ENCODE data around the gene TANC1.

TANC1 gene

GRCh38 chr2:159066541-159067156 is 98.2 kb downstream of the TANC1 start:
- no peak for DNase-seq

- no peak for DNase-seq
These were observed 99.5 kb downstream of the TANC1 start for GRCh38 chr2:159067971-159068370.

DNA sequence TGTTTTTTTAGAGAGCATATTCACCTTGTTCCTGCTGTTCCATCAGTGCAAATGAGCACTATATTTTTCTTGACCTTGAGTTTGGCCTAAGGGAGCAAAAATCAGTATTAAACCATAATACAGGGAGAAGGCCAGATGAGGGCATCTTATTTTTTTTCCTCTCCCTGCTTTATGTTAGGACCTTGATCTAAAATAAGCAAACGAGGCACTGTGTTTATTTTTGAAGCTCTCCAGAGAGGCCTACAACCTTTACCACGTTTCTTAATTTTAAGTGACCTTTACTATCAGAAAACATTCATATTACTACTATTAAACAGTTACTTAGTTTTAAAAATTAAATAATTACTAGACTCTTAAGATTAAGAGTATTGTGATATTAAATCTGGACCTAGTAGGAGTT is 100.8 kb downstream of the TANC1 start:
- DNase-seq = no peak

GRCh38 chr2:159070235-159070634 is 101.8 kb downstream of the TANC1 start:
- DNase-seq = no peak

DNA sequence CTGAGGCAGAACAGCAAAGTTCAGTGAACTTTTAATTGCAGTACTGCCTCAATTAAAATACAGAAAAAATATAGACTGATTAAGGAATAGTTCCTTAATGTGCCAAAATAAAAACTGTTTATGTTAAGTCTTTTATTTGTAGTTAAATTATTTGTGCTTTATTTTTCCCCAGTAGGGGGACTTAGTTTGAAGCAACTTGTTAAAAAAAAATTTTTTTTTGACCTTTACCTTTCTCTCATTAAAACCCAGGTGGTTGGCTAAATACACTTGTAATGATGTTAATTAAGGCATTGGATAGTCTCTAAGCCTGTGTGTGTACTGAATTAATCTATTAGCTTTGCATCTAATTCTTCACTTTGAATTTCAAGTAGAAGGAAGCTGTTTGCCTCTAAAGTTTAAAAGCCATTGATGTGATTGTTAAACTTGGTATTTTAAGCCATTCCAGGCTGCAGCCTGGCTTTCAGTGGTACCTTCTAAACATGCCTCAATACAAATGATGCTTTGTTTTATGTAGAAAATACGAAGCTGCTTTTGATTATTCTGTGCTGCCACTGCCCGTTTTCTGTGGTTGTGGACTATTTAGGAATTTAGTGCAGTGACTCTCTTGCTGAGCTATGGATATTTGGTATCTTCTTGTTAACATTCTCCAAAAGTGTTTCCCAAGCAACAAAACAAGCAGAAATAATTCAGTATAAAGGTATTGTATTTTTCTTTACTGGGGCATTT is 102.9 kb downstream of the TANC1 start:
- DNase-seq = no peak

DNA sequence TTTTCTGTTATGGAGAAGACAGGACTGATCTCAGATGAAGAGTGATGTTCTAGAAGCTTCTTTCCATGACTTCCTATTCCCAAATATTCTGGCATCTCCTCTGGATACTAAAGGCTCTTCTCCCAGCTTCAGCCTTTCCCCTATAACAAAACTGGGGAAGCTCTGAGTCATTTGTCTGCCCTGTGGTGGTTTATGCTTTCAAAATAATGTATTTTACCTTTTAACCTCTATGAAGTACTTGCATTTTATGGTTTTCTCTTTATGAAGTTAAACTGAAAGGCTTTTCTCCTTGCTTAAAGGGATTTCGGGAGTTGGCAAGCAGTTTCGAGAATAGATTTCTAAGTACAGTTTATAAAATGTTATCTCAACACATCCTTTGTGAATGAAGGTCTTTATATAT is 104.4 kb downstream of the TANC1 start:
- no peak for DNase-seq

GRCh38 chr2:159073256-159073655 is 104.8 kb downstream of the TANC1 start:
- no peak for DNase-seq

DNA sequence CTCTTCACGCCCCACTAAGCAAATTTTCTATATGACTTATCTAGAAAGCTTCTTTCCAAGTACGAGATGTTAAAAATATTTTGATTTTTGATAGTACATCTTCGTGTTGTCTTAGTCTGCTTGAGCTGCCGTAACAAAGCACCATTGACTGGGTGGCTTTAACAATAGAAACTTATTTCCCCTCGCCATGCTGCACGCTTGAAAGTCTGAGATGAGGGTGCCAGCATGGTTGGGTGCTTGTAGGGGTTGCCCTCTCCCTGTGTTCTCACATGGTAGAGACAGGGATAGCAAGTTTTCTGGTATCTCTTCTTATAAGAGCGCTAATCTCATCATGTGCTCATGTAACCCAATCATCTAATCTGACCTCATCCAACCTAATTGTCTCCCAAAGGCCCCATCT is 106.2 kb downstream of the TANC1 start:
- DNase-seq = no peak

GRCh38 chr2:159075727-159076126 is 107.3 kb downstream of the TANC1 start:
- DNase-seq = no peak

DNA sequence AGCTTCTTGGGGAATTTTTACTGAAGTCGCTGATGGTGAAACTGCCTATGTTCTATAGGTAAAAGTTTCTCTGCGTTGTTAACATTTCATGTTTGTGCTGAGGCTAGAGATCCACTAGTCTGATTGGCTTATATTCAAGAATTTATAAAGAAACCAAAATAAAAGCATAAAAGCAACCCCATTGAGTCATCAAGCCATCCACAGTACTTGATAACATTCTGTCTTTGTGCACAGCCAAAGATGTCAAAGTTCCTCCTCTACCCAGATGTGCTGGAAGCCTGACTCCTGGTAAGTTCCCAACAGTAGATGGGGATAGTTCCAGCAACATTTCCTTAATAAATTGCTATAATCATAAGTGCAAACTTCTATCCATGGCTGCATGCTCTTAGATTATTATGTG is 107.8 kb downstream of the TANC1 start:
- no peak for DNase-seq

DNA sequence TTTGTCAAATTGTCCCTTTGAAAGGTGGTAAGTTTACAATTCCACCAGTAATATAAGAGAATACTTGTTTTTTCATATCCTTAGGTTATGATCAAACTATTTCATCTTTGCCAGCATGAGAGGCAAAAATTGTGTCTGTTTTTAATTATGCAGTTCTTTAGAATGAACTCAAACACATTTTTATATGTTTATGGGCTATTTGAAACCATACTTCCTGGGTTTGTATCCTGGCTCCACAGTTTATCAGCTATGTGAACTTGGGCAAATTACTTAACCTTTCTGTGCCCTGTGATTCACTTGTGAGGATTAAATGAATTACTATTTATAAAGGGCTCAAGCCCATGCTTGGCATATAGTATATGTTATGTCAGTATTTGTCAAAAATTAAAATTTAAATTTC is 109.4 kb downstream of the TANC1 start:
- DNase-seq = no peak

DNA sequence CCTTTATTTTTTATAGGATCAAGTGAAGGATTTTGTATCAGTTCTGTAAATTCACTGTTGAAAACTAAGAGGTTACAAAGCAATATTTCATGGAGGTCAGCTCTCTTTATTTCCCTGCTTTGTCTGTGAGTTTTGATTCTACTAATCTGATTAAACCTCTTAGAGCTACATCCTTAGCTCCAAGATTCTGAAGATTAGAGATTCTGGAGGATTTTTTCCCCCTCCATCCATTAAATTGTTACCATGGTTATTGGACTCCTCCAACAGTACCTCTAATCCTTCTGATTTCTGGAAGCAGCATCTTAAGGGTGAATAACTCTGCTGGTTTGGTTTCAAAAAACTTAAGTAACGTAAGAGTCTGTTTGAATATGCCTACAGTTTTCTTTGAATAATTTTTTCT is 110.0 kb downstream of the TANC1 start:
- no peak for DNase-seq

DNA sequence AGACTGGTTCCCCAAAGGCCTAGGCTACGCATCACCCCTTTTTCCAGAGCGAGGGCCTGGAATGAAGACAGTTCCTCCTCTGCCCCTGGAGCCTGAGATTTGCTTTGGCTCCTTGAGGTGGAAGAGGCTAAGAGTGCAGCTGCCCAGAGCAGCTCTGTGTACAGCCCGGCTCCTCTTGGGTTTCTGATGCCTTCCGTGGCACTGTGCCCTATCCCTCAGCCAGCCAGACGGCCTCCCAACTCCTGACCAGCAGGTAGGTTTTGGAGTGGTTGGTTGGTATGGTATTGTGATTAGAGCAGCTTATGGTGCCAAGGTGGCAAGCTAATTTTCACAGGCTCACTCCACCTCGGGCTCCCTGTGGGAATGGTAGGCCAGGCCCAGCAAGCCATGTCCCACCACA is 112.2 kb downstream of the TANC1 start:
- DNase-seq = no peak

- DNase-seq = no peak
These were observed 113.7 kb downstream of the TANC1 start for GRCh38 chr2:159082119-159082518.

DNA sequence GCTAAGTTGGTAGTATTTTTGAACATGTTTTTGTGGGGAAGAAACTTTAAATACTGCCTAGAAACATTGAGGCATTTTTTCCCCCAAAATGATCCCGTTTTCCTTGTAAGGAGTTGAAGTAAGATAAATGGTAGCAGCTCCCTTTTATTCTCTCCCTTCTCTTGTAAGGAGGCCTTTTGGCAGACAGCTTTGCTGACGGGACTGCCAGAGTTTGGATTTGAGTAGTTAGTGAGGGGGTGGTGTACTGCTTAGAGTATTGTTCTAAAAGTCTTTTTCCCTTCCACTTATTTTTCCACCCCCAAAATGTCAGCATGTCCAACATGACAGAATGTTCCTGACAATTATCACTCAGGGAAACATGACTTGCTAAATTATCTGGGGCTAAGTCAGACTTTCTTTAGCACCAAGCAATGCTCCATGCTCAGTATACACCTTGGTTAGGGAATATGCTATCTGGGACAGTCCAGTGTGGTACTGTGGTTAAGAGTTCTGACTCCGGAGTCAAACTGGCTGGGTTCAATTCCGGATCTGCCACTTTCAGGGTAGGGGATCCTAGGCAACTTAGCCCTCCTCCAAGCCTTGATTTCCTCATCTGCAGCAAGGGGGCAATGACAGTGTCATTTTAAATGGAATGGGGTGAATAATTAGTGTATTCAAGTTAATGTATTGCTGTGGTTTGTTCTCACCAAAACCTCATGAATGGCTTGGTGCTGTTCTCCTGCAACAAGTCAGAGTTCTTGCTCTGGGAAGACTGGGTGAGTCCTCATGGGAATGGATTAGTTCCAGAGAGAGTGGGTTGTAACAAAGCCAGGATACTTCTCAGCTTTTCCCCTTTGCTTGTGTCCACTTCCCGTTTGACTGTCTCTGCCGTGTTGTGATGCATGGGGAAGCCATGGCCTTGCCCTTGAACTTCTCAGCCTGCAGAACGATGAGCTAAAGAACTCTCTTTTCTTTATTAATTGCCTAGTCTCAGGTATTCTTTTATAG is 116.2 kb downstream of the TANC1 start:
- DNase-seq = no peak

- no peak for DNase-seq
These were observed 117.9 kb downstream of the TANC1 start for GRCh38 chr2:159086342-159086741.

DNA sequence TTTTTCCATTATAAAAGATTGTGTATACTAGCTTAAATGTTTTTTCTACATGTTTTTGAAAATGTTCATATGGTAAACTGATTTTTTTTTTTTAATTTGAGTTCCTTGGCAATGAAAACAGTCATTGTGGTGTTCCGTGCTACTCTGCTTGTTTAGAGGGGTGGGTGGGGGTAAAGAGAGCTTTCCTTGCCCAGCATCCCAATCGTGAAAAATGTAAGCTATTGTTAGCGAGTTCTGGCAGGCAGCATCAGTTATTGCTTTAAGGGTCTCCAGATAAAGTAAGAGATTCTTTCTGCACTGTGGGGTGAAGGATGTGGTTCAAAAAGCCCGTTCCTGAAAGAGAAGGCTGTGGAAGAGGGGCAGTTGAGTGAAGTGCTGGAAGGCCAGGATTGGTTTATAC is 118.4 kb downstream of the TANC1 start:
- no peak for DNase-seq

DNA sequence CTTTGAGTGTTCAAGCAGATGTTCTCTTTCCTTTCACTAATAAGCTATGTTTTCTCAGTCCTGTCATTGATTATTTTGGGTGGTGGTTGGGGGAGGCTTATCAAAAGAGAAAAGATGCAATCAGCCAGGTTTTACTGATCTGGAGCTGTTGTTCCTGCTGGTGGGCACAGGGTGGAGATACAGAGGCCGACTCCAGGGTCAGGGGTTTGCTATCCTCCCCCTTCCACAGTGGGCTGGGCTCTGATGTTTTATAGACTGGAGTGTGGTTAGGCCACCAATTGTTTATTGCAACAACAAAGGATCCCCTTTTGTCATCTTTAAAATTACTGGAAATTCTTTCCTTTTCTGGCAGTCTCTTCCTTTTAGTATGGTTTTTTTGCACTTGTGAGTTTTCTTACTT is 120.5 kb downstream of the TANC1 start:
- DNase-seq = no peak

GRCh38 chr2:159089543-159089942 is 121.1 kb downstream of the TANC1 start:
- no peak for DNase-seq

GRCh38 chr2:159090514-159091201 is 122.2 kb downstream of the TANC1 start:
- DNase-seq = no peak

DNA sequence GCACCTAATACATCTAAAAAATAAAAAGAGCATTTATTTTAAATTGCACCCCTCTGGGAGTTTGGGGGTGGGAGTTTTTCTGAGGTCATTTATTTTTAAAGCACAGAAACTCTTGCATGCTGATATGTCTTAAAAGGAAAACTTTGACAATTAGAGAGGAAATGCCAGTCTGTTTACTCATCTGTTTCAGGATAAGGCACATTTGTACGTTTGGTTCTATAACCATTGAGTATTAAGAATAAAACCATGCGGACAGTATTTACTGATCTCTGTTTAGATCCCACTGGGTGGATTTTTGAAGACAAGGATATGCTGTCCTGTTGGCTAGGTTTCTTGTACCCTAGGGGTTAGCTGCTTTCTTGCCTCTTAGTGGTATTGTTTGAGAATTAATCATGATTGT is 122.9 kb downstream of the TANC1 start:
- DNase-seq = no peak

DNA sequence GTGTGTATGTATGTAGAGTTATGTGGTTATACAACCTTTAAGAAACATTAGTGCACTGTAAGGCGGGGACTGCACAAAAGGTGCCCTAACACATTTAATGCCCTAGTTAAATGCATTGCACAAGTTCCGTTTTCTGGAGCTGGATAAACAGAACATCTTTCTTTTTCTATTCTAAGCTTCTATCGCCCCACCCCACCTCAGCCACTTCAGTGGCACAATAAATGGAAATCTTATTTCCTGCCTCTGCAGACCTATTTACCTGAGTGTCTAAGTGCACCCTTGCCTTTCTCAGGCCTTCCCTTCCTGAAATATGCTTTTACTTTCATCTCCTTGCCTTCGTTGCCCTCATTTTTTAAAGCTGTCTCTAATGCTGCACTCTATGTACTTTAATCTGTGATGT is 123.5 kb downstream of the TANC1 start:
- no peak for DNase-seq

DNA sequence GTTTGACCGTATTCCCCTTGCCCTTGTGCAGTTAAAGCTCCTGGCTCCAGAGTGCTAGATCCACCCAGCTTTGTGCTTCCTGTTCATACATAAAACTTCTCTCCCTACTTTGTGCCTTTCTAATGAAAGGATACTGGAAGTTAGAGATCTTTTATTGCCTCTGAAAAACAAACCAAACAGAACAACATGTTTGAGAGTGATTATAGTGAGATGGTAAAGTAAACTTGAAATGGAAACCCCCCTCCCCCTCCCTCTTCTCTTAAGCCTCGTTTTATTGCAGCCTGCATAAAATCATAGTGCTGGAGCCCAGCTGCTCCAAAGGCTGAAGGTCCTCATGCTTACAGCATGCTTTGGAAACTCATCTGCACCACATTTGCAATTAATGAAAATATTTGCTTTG is 125.1 kb downstream of the TANC1 start:
- DNase-seq = no peak
